GM12801 (cell line): ENCODE data around the gene AQP11.

ENCODE experiments used
- TF ChIP-seq, protein P1 (sequence below): IDR thresholded peaks from one replicate; pipeline ENCODE4 v1.5.1; 2011; ENCODE audit warnings: control low read depth; ENCODE audit not compliant: insufficient read length; ENCODE audit errors: extremely low read depth

The AQP11 gene

DNA sequence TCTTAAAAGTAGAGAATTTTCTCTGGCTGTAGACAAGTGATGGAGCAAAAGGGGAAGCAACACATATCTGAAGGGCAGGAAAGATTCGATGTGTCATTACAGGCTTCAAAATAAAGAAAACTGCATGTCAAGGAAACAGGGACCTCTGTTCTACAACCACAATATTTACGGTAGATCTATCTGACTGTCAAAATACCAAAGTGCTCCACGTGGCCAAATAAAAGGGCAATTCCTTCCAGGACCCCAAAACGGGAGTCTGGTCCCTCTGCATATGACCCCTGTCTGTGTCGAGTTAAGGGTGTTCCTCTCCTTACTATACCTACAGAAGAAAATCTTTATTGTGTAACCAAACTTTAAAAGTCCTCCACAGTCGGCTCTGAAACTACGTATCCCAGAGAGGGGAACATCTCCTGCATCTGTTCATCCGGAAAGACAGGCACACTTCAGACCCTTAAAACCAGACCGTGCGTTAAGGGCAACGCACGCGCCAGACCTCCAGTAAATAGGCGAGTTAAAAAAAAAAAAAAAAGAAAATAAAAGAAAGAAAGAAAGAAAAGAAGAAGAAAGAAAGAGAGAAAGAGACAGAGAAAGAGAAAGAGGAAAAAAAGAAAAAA, 47.1 kb downstream of the AQP11 start:
- TF ChIP-seq, protein P1, sequence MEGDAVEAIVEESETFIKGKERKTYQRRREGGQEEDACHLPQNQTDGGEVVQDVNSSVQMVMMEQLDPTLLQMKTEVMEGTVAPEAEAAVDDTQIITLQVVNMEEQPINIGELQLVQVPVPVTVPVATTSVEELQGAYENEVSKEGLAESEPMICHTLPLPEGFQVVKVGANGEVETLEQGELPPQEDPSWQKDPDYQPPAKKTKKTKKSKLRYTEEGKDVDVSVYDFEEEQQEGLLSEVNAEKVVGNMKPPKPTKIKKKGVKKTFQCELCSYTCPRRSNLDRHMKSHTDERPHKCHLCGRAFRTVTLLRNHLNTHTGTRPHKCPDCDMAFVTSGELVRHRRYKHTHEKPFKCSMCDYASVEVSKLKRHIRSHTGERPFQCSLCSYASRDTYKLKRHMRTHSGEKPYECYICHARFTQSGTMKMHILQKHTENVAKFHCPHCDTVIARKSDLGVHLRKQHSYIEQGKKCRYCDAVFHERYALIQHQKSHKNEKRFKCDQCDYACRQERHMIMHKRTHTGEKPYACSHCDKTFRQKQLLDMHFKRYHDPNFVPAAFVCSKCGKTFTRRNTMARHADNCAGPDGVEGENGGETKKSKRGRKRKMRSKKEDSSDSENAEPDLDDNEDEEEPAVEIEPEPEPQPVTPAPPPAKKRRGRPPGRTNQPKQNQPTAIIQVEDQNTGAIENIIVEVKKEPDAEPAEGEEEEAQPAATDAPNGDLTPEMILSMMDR: no peak

DNA sequence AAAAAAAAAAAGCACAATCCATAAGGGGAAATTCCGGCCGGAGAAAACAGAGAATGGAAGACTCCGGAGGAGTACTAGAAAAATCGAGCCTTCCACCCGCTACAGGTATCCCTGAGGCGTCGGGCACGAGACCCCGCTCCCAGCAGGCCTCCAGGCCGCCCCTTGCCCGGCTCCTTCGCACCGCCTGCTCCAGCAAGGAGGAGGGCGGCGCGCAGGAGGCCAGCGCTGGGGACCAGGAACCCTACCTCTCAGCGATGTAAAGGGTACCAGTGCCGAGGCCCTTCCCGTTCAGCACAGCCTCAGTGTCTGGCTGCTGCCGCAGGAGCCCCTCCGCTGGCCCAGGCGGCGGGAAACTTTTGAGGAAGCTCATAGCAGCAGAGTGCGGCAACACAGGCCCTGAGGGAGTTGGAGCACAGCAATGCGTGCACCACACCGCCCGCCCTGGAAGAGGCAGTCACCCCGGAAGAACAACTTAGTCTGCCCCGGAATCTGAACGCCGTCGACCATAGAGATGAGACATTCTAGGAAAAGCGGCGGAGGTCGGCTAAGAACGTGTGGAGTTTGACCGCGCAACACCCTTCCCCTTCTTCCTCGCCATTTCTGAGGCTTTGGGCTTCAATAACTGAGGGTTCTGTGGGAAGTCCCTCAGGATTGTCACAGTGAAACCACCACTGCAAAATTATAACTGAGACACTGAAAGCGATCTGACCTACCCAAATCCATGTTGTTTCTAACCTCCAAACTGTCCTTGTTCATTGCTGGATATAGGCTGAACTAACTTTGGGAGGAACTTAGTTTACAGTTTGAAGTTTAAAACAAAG, 47.8 kb downstream of the AQP11 start, which contains the start of gene CLNS1A:
Gene CLNS1A, minus strand, starts transcription at position 450 of the 821 bp plus-strand sequence. Its CDS starts 80 bp downstream, at position 370.
- TF ChIP-seq, protein P1: no peak

DNA sequence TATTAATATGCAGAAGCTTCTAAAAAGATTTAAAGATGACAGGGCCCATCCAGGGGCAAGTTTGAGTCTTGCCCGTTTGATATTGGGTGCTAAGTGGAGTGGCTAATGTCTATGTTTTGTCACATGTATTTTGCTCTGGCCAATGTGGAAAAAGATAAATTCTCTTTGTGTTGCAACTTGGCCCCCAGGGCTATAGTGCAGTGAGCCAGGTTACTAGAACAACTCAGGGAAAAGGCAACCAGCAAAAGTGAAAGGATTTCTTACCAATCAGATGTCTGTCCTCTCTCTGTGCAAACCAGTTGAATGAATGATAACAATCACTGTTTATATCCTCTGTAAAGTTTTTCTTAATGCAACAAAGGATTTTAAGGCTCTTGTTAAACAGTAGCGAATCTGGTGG, 52.5 kb downstream of the AQP11 start:
- TF ChIP-seq, protein P1: no peak

DNA sequence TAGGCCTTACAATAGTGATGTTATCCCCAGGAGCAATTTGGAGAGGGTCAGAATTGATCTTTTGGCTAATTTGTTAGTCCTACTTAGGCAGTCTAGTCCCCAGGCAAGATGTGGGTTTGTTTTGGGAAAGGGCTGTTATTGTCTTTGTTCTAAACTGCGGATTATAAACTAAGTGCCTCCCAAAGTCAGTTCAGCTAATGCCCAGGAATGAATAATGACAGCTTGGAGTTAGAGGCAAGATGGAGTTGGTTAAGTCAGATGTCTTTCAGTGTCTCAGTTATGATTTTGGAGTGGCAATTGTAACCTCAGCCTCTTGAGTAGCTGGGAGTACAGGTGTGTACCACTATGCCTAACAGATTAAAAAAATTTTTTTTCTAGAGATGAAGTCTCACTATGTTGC, 55.1 kb downstream of the AQP11 start:
- TF ChIP-seq, protein P1: no peak

DNA sequence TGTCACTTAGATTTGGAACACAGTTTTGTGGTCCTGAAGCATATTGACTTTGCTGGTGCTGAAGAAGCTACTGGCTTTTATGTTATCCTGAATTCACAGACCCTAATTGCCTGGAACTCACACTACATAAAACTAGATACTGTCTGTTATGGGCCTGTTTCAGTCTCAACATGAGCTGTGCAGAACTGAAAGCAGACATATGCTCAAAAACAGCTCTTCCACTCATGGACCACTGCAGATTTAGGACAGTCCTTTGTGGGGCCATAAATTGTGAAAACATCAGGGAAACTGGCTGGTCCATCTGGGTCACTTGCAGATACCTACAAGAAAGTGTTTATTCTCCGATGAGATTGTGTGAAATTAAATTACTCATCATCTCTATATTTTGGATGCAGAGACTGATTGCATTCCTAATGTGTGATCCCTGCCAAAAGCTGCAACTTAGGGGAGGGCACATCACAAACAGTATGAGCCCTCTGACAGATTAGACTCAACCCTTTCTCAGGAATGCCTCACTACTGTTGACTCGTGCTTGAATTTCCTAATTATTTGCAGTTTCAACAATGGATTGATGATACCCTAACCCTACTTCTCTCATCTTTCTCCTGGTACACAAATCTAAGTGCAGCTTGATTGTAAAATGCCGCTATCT, 58.0 kb downstream of the AQP11 start:
- TF ChIP-seq, protein P1: no peak

DNA sequence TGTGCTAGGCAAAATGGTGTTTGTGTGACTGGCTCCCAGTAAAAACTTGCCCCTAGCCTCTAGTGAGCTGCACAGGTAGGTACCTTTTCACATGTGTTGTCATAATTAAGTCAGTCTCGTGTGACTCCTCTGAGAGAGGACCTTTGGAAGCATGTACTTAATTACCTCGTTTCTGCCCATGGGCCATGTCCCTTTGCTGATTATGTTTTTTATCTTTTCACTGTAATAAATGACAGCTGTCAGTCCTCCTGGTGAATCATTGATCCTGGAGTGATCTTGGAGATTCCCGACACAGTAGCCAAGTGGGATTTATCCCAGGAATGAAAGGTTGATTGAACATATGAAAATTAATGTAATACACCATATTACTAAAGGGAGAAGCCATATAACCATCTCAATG, 60.4 kb downstream of the AQP11 start:
- TF ChIP-seq, protein P1: no peak

DNA sequence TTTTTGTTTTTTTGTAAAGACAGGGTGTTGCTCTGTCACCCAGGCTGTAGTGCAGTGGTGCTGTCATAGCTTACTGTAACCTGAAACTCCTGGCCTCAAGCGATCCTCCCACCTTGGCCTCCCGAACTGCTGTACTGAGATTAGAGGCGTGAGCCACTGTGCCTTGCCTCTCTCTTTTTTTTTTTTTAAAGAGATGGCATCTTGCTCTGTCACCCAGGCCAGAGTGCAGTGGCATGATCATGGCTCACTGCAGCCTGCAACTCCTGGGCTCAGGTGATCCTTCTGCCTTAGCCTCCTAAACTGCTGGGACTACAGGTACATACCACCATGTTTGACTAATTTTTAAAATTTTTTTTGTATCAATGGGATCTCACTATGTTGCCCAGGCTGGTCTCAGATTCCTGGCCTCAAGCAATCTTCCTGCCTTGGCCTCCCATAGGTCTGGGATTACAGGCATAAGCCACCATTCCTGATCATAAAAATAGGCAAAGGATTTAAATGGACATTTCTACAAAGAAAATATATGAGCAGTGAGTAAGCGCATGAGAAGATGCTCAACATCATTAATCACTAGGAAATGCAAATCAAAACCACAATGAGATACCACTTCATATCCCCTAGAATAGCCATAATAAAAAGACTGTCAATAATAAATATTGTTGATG, 65.1 kb downstream of the AQP11 start:
- TF ChIP-seq, protein P1: no peak
